Ramos (cell line): ENCODE measurements around the gene CADM2.
"Not testable (repeated sequence)": the region's sequence is repeated elsewhere in the genome, so short reads cannot be mapped to it uniquely, and the experiment has no call there.

Source experiments
- in situ Hi-C: fragments of 300-500 bp; cut with MboI; formaldehyde crosslinking; loops from one replicate; pipeline ENCODE4 v1.14.3; 2022; ENCODE audit warnings: low sequenced_read_pairs; ENCODE audit not compliant: unreplicated experiment

The CADM2 gene

GRCh38 chr3:85853805-85854204 is 895.0 kb downstream of the CADM2 start:
- in situ Hi-C loops = no loop called here

DNA sequence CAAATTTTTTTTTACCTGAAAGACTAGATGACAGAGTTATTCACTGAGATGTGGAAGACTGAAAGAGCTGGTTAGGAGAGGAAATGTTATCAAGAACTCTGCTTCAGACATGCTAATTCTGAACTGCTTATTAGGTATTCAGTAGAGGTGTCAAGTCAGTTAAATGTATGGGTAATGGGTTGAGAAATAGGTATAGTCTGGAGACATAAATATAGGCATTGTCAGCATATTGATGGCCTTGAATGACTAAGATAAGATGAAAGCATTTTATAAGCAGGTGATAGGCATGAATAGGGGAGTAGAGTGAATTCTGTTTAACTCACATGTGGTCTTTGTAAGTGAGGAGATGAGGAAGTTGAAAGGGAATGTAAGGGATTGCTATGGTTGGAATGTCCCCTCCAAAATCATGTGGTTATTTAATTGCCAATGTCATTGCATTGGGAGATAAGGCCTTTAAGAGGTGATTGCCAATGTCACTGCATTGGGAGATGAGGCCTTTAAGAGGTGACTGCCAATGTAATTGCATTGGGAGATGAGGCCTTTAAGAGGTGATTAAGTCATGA is 904.2 kb downstream of the CADM2 start:
- in situ Hi-C loops = no loop called here

DNA sequence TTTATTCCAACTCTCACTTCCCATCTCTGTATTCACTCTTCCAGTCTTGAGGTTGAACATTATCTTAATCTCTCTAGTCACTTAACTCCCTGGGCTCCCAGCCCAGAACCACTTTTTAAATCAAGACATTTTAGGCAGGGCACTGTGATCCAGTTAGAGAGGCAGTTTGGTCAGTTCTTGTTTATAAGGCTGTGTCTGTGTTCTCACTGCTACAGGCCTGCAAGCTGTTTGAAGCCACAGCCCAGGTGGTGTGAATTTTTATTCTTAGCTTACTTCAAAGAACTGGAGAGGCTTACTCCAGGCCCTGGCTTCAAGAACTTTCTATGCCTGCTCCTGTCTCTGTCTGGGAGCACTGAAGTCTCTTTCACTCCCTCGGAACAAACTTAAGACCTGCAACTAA is 906.1 kb downstream of the CADM2 start:
- in situ Hi-C loops = no loop called here

DNA sequence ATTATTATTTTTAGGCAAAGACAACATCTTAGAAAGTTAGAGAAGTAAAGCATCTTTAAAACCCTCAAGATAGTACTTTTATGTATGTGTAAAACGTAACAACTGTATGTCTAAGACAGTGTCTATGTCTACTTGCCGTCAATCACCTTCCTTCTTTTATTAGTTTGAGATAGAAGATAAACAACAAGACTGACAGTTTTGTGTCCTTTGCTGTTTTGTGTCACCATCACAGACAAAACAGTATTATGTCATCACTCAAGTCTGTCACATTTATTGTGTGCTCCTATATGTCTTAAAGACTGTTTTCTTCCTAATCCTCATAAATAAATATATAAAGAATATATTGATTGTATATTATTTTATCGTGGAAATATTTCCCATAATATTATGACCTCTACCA is 908.3 kb downstream of the CADM2 start:
- in situ Hi-C loops = no loop called here

- in situ Hi-C loops = no loop called here
These were observed 916.8 kb downstream of the CADM2 start for GRCh38 chr3:85875589-85875988.

GRCh38 chr3:85877631-85878030 is 918.8 kb downstream of the CADM2 start:
- in situ Hi-C loops = no loop called here

DNA sequence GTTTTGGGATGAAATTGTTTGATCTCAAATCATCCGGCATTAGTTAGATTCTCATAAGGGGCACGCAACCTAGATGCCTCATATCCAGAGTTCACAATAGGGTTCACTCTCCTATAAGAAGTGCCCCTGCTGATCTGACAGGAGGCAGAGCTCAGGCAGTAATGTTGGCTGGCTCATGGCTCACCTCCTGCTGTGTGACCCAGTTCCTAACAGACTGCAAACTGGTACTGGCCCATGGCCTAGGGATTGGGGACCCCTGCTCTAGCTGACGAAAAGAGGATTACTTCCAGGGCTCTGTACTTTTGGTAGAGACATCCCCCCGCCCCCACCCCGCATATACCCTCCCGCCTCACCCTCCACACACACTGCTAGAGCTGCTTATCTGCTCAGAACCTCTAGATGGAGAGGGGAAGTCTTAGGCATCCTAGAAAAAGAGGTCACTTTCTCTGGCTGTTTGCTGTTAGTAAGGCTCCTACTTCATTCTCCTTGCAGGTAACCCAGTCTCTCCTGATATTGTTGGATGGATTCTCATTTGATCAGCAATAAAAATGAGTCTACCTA is 923.1 kb downstream of the CADM2 start:
- in situ Hi-C loops = no loop called here

GRCh38 chr3:85890043-85890555 is 931.3 kb downstream of the CADM2 start:
- in situ Hi-C loops = no loop called here

GRCh38 chr3:85903434-85903833 is 944.6 kb downstream of the CADM2 start:
- in situ Hi-C loops = no loop called here

DNA sequence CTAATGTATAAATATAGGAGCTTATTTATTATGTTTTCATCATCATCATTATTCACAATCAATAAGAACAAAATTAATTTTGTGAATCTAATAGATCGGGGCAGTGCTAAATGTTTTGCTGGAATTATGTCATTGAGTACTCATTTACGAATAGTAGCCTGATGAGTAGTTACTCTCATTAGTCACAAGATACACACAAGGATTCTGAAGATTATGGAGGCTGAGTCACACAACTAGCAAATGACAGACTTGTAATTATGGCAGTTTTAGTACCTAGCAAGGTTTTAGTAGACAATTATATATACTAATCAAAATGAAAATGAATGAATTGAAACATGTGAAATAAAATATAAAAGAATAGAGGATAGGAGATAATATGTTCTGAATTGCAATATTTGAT is 954.2 kb downstream of the CADM2 start:
- in situ Hi-C loops = no loop called here

- in situ Hi-C loops = no loop called here
These were observed 963.6 kb downstream of the CADM2 start for GRCh38 chr3:85922374-85922773.

GRCh38 chr3:85930718-85931117 is 971.9 kb downstream of the CADM2 start:
- in situ Hi-C loops = no loop called here

DNA sequence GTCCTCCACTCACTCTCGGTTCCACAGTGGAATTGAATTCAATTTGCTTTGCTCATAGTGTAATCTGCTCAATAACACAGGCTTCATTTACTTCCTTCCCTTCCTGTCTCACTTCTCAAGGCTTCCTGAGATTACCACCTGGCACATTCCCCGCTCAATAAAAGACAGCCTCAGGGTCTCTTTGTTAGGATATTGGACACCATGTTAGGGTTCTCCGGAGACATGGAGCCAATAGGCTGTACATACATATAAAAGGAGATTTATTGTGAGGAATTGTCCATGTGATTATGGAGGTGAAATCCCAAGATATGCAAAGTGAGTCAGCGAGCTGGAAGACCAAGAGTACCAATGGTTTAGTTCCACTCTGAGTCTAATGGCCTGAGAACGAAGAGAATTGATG is 974.5 kb downstream of the CADM2 start:
- in situ Hi-C loops = no loop called here

DNA sequence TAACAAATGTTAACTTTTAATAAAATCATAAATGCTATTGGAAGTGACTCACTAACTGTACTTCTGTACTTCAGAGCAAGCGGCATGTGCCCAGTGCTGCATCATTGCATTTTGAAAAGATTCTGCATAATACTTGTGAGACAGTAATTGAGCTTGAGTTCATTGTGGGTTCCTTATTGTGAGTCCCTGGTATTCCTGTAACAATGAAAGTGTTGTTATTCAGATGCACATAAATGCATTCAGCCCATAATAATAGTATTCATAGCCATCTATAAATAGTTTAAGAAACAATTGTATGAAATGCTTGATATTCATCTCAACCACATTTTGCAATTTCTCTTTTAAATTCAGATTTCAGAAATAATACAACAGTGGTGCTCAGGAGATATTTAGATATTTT is 976.4 kb downstream of the CADM2 start:
- in situ Hi-C loops = no loop called here

DNA sequence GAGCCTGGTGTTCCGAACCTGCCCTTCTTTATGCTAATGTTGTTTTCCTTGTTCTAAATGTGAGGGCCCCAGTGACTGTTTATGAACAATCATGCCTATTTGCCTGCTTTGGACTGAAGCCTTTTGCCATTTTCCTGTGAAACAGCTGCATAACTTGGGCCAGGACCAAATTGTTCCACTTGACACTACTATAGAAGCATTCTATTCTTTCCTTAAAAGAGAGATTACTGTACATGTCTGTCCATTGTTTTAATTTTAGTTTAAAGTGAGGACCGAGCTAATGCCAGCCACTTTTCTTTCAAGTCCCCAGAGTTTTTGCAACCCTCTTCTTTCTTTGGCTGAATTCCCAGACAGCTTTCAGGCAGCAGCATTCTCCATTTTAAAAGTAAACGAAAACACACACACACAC is 980.3 kb downstream of the CADM2 start:
- in situ Hi-C loops = no loop called here

GRCh38 chr3:85950435-85950834 is 991.6 kb downstream of the CADM2 start:
- in situ Hi-C loops = no loop called here

DNA sequence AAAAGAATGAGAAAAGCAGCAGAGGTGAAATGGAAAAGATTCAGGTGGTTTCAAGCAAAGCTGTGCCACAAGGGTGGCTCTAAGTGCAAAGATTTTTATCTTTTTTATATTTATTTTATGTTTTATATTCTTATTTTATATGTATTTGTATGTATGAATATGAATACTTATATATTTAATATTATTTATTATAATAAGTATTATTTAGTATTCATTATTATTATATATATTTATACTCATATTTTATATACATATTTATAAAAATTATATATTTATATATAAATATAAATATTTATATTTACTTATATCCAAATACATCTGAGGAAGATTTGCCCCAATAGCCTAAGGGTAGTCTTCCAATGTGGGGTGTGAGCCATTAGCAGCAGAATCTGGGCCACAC is 1002.0 kb downstream of the CADM2 start:
- in situ Hi-C loops = no loop called here

DNA sequence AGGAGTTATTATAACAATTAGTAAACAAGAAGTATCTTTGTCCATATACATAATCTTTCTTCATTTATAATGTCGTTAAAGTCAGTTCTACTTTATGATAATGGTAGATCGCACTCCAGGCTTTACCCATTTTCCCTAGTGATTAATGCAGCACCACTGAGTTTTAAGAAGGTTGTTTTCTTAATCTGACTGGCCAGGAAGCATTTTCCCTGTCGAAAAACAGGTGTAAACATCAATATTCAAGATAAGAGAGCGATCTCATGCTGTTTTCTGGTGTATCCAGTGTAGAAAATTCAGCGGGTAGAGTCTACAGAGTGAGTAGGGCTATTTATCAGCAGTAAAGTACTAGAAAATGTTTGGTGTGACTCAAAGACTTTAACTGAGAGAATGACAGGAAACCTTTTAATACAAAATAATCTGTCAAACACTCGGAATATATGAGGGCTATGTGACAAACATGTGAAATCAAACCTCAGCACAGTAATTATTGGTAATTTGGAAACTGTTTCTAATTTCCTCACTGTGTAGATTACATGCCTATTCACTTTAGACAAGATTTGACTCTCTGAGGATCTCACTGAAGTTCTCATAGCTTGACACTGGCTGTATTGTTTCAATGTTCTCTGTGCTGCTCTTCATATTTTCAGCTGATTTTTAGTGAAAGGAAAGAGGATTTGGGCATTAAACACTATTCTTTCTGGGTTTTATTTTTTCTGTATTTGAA is 1019.0 kb downstream of the CADM2 start:
- in situ Hi-C loops = no loop called here

DNA sequence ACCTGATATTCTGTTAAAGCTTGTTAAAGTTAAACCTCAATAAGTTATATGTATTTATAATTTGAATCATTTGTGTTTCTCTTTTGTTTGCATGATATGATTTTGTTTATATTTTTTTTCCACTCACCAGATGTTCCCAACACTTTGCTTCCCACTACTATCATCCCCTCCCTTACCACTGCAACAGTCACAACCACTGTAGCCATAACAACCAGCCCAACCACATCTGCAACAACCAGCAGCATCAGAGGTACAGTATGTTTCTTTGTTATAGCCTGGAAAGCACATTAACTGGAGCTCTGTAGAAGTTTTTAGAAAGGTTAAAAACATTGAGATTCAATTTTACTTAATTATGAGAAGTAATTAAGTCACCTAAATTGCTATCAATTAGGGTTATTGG is 1020.2 kb downstream of the CADM2 start:
- in situ Hi-C loops = no loop called here

DNA sequence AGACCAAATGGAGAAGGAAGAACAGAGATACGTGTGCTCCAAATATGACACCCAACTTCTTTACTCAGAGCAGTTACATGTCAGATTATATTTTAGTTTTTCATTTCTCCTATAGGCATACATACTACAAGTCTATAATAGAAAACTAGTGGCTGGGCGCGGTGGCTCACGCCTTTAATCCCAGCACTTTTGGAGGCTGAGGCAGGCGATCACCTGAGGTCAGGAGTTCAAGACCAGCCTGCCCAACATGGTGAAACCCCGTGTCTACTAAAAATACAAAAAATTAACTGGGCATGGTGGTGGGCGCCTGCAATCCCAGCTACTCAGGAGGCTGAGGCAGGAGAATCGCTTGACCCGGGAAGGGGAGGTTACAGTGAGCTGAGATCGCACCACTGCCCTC is 1030.8 kb downstream of the CADM2 start:
- in situ Hi-C loops = not testable (repeated sequence)

DNA sequence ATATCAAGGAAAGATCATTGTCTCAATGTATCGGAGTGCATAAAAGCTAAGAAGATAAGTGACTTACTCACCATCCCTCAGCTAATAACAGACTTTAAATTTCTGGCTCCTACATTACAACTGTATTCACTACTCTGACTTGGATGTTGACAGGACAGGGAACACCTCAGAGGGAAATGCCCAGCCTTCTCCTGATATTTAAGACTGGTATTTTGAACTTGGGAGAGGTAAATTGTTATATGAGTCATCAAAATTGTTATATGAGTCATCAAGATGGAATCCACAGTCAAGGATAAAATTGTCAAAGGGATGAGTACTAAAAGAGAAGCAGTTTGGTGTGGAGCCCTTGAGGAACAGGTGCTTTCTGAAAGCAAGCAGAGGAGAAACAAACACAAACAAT is 1070.8 kb downstream of the CADM2 start:
- in situ Hi-C loops = no loop called here

- in situ Hi-C loops = no loop called here
These were observed 1079.1 kb downstream of the CADM2 start for GRCh38 chr3:86037916-86038315.
